ENCODE results near the gene PELO.

GRCh38 chr5:52767217-52767743, 20.4 kb upstream of the PELO start:
- TF ChIP-seq CTCF (IDR thresholded peaks at IDR 0.05): no peak
- no peak for TF ChIP-seq TCF12 (IDR thresholded peaks at IDR 0.05)
- TF ChIP-seq TAF1 (IDR thresholded peaks at IDR 0.05; ENCODE audit: borderline replicate concordance, low read depth, low read length): no peak
- TF ChIP-seq, protein P1, sequence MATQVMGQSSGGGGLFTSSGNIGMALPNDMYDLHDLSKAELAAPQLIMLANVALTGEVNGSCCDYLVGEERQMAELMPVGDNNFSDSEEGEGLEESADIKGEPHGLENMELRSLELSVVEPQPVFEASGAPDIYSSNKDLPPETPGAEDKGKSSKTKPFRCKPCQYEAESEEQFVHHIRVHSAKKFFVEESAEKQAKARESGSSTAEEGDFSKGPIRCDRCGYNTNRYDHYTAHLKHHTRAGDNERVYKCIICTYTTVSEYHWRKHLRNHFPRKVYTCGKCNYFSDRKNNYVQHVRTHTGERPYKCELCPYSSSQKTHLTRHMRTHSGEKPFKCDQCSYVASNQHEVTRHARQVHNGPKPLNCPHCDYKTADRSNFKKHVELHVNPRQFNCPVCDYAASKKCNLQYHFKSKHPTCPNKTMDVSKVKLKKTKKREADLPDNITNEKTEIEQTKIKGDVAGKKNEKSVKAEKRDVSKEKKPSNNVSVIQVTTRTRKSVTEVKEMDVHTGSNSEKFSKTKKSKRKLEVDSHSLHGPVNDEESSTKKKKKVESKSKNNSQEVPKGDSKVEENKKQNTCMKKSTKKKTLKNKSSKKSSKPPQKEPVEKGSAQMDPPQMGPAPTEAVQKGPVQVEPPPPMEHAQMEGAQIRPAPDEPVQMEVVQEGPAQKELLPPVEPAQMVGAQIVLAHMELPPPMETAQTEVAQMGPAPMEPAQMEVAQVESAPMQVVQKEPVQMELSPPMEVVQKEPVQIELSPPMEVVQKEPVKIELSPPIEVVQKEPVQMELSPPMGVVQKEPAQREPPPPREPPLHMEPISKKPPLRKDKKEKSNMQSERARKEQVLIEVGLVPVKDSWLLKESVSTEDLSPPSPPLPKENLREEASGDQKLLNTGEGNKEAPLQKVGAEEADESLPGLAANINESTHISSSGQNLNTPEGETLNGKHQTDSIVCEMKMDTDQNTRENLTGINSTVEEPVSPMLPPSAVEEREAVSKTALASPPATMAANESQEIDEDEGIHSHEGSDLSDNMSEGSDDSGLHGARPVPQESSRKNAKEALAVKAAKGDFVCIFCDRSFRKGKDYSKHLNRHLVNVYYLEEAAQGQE (IDR thresholded peaks at IDR 0.05; ENCODE audit: low read depth, low read length): no peak
- no peak for TF ChIP-seq MAX (IDR thresholded peaks at IDR 0.05; ENCODE audit: low read depth)
- no peak for TF ChIP-seq USF1 (IDR thresholded peaks at IDR 0.05; ENCODE audit: borderline replicate concordance, low read depth)
